ENCODE results near the gene GM2A. TPM values are rescaled to one million over a fixed set of nuclear protein-coding genes. Genes with fewer than 3 reads are reported as not detected.

Gene GM2A
- total RNA-seq (2022; extraction: Qiagen RNA extraction): 16.9 to 18.2 TPM (median 17.6 TPM) in 5 replicates

GRCh38 chr5:151252762-151253604 lies at the start of gene GM2A:
Gene GM2A, plus strand, starts transcription at chr5:151253185. Its CDS starts 32 bp downstream, at chr5:151253217.

DNA sequence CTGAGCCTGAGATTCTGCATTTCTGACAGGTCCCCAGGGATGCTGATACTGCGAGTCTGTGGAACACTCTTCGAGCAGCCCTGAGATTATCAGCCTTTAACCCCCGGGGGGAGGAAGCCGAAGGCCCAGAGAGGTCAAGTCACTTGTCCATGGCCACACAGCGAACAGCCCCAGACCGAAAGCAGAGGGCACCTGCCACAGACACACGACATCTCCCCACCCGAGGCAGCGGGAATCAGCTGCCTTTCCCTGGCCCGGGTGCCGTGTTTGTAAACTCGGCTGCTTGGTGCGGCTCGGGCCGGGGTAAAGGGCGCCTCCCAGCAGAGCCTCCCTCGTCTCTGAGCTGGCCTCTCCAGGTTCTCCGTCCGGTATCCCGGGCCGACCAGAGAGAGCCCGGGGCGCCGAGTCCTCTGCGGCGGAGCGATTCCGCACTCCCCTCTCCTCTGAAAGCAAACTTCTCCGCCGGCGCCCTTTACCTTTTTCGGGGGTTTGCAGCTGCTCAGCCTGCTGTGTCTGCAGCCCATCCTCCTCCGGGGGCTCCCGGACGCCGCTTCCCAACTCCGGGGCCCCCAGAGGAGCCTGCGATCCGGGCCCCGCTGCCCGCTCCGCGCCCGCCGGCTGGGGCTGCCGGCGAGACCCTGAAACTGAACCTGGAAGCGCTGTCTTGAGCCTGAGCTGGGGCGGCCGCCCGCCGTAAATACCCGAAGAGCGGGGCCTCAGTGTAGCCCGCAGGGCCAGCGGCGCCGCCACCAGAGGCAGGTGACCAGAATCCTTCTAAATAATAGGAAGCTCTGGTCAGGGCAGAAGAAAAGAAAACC lies 29.3 kb upstream of the GM2A start, which contains the start of gene CCDC69:
Gene CCDC69, minus strand, starts transcription at position 646 of the 818 bp plus-strand sequence. Its CDS starts 122 bp downstream, at position 524.

DNA sequence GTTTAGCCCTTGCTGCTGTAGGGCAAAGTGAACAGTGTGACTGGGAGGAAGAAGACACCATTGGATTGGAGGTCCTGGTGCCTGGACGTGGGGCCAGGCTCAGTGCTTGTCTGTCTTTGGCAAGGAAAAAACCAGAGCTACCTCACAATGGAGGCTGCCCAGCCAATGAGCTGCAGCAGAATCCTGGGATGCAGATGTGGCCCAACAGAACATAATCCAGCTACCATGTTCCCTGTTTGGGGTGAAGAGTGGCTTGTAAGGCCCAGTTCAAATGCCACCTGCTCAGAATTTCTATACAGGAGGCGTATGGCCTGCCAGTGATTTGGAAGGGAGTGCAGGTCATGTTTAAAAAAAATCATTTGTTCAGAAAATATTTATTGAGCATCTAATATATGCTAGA lies 50.7 kb downstream of the GM2A start, which contains the start of gene SLC36A3:
Gene SLC36A3, minus strand, starts transcription at position 101 of the 400 bp plus-strand sequence. CDS start 412 bp downstream, outside the sequence.

Other genes with a start within 250 kb of the GM2A start
- gene GPX3, start 232.6 kb upstream of the GM2A start, total RNA-seq (2022; extraction: Qiagen RNA extraction): 16.7 to 20.3 TPM (median 17.5 TPM) in 5 replicates
- 144 to 185 TPM (median 171 TPM) in 5 replicates for gene TNIP1, start 172.2 kb upstream of the GM2A start, total RNA-seq (2022; extraction: Qiagen RNA extraction)
- 43.9 to 53.1 TPM (median 47.6 TPM) in 5 replicates for gene ANXA6, start 95.4 kb upstream of the GM2A start, total RNA-seq (2022; extraction: Qiagen RNA extraction)
- gene CCDC69, start 29.1 kb upstream of the GM2A start, total RNA-seq (2022; extraction: Qiagen RNA extraction): 1.4 to 2.4 TPM (median 1.5 TPM) in 5 replicates
- gene SLC36A3, start 50.6 kb downstream of the GM2A start, total RNA-seq (2022; extraction: Qiagen RNA extraction): not detected in 5 replicates
- not detected in 5 replicates for gene SLC36A2, start 94.4 kb downstream of the GM2A start, total RNA-seq (2022; extraction: Qiagen RNA extraction)
- 5.5 to 9.6 TPM (median 8.8 TPM) in 5 replicates for gene SLC36A1, start 194.4 kb downstream of the GM2A start, total RNA-seq (2022; extraction: Qiagen RNA extraction)